IPS-NIHi7 (cell line): ENCODE data around the gene CD274.
"Not testable (repeated sequence)": the region's sequence is repeated elsewhere in the genome, so short reads cannot be mapped to it uniquely, and the experiment has no call there.

Experiments used
- DNase-seq: peaks from one replicate; pipeline ENCODE4 v3.0.0; 2012; ENCODE audit warnings: mixed read lengths; ENCODE audit errors: extremely low spot score

CD274 gene

GRCh38 chr9:5466766-5467165 is 16.4 kb downstream of the CD274 start:
- no peak for DNase-seq

- no peak for DNase-seq
Measured at GRCh38 chr9:5468850-5469249, 18.5 kb downstream of the CD274 start.

DNA sequence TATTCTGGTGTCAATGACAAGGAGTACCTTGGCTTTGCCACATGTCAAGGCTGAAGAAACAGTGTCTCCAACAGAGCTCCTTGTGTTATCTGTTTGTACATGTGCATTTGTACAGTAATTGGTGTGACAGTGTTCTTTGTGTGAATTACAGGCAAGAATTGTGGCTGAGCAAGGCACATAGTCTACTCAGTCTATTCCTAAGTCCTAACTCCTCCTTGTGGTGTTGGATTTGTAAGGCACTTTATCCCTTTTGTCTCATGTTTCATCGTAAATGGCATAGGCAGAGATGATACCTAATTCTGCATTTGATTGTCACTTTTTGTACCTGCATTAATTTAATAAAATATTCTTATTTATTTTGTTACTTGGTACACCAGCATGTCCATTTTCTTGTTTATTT is 19.8 kb downstream of the CD274 start:
- no peak for DNase-seq

GRCh38 chr9:5470816-5471215 is 20.5 kb downstream of the CD274 start:
- DNase-seq = no peak

- not testable (repeated sequence) for DNase-seq
Measured at GRCh38 chr9:5475611-5476010, 25.3 kb downstream of the CD274 start.

GRCh38 chr9:5478206-5478605 is 27.9 kb downstream of the CD274 start:
- DNase-seq = no peak

DNA sequence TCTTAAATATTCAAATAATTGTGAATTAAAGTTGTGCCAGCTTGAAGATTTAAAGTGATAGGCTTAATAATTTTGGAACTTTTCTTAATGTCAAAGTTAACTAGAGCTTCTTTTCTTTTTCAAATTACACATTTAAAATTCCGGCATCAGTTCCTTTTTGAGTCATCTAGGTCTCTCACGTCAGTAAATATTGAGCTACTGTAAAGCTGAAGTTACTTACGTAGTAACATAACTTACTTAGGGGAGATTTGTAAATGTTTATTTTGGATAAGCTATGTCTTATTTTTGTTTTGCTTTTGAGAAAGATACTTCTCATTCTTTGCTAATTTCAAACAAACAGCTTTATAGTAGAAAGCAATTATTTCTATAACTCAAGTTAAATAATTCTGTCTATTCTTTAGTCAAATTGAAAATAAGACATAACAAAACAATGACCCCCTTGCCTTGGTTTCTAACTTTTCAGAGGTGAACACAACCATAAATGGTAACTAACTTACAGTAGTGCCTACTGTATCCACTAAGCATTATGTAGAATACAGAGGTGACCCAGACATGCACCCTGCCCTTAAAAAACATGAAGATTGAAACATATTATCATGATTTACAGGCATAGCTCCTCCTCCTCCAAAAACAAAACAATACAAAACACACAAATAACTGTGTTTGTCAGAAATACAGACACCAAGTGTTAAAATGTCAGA is 29.8 kb downstream of the CD274 start:
- DNase-seq = no peak

- no peak for DNase-seq
Measured at GRCh38 chr9:5480919-5481318, 30.6 kb downstream of the CD274 start.

DNA sequence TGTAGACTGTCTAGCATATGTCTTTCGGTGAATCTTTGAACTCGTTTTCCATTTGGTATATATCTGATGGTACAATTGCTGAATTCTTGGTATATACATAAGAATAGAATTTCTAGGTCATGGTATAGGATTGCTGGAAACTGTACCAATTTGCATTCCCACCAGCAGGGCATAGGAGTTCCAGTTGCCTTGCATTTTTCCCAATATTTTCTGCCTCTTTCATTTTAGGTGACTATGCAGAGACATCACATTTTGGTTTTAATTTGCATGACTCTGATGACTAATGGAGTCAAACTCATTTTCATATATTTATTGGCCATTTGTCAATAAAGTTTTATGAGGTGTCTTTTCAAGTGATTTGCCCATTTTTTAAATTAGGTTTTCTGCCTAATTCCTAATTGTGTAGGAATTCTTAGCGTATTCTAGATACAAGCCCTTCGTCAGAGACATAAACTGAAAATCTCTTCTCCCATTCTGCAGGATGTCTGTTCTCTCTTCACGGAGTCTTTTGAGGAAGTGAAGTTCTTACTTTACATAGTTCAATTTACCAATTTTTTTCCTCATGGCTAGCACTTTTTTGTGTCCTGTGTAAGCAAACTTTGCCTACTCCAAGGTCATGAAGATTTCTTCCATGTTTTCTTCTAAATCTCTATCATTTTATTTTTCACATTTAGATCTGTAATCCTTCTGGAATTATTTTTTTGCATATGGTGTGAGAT is 31.1 kb downstream of the CD274 start:
- no peak for DNase-seq

GRCh38 chr9:5482194-5482593 is 31.9 kb downstream of the CD274 start:
- no peak for DNase-seq

DNA sequence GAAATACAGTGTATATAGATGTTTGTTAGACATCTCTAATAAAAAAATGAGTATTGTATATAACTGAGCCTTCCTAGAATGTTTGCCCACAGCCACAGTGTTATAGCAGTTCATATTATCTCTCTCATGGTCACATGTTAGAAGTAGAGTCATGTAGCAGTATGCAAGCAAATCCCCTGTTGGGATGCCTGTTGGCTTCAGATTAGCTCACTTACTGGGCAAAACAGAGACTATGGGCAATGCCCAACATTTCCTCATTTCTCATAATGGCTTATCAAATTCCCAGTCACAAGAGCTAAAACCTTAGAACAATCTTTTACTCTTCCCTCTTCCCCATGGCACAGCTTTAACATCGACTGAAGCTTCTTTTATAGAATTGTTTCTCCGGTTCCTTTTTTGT is 33.0 kb downstream of the CD274 start:
- DNase-seq = no peak

DNA sequence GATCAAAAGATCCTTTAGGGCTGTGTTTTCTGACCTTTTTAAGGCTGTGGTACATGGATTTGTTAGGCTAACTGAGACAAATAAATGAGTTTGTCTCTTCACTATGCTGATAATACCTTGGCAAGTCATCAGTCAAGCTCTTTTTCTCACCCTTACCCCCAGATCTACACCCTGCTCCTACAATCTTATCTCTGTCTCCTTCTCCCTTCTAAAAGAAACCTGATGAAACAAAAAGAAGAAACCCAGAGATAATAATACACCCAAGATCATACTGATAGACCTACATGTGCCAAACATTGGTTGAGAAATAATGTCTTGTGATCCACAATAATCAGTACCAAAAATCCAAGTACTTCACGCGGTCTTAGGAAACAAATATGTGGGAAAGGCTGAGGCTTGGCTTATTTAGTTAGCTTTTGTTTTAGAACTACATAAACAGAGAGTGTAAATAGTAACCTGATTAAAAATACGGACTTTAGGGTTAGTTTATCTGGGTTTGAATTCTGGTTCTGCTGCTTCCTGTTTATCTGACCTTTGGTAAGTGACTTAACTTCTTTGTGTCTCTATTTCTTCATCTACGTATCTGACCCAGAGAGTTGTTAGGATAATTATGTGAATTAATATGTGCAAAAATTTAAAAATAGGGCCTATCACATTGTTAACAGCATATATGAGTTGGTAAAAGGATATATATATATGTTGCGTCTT is 35.2 kb downstream of the CD274 start:
- DNase-seq = no peak

GRCh38 chr9:5486988-5487387 is 36.6 kb downstream of the CD274 start:
- DNase-seq = no peak

- DNase-seq = no peak
Measured at GRCh38 chr9:5488221-5489008, 38.1 kb downstream of the CD274 start.

- no peak for DNase-seq
Measured at GRCh38 chr9:5489630-5490490, 39.5 kb downstream of the CD274 start.

DNA sequence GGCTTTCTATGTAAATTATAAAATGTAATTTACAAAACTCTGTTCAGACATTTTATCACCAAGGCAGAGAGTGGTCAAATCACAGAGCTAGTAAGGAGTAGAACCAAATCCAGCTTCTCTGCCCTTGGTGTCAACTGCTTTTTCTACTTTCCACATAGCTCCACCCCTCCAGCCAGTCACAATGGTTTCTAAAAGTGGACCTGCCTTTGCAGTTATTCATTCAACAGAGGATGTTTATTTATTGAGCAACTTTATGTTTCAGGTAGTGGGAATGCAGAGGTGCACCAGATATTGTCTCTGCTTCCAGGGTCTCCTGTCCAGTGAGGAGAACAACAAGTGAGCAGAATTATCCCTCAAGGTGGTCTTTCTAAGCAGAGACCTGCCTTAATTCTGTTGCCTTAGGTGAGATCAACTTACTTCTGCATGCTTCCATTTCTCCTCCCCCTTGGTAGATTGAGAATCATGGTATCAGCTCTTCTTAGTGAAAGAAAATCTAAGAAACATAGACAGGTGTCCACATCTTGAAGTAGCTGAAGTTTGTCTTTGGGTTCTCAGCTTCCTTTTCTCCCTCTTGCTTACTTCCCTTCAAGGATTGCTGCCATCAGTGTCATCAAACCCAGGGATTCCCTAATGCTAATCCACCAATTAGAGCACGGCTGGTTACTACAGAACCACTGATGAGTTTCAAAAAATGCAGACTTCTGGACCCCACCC is 42.8 kb downstream of the CD274 start:
- no peak for DNase-seq

- DNase-seq = no peak
Measured at GRCh38 chr9:5493679-5494511, 43.6 kb downstream of the CD274 start.

DNA sequence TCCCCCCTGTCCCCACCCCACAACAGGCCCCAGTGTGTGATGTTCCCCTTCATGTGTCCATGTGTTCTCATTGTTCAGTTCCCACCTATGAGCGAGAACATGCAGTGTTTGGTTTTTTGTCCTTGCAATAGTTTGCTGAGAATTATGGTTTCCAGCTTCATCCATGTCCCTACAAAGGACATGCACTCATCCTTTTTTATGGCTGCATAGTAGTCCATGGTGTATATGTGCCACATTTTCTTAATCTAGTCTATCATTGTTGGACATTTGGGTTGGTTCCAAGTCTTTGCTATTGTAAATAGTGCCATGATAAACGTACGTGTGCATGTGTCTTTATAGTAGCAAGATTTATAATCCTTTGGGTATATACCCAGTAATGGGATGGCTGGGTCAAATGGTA is 44.4 kb downstream of the CD274 start:
- DNase-seq = not testable (repeated sequence)

DNA sequence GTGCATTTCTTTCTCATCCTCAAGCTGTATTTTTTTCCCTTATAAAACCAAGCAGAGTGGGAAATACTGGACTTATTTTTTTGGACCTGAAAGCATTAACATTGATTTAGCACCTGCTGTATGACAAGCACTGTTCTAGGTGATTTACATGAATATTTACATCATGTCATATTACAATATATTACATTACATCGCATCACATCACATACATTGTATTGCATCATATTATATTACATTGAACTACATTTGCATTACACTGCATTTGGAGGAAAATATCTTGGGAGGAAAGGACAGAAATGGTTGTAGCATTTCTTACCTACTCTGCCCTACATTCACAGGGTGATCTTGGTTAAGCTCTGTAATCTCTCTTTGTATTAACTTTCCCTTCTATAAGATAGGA is 48.8 kb downstream of the CD274 start:
- DNase-seq = no peak
